ENCODE data around the gene TAGLN2.
A peak's percentile ranks its signal among the peaks of the same experiment; 100 is the strongest.
"Not testable (repeated sequence)": the region's sequence is repeated elsewhere in the genome, so short reads cannot be mapped to it uniquely, and the experiment has no call there.

Gene TAGLN2

DNA sequence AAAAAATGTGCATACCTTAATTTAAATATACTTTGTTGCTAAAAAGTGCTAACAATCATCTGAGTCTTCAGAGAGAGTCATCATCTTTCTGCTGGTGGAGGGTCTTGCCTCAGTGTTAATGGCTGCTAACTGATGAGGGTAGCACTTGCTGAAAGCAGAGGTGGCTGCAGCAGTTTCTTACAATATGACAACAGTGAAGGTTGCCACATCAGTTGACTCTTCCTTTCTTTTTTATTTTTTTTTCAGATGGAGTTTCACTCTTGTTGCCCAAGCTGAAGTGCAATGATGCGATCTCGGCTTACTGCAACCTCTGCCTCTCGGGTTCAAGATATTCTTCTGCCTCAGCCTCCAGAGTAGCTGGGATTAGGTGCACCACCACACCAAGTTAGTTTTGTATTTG, 22.8 kb downstream of the TAGLN2 start:
- no peak for DNase-seq (ENCODE audit: low spot score)

DNA sequence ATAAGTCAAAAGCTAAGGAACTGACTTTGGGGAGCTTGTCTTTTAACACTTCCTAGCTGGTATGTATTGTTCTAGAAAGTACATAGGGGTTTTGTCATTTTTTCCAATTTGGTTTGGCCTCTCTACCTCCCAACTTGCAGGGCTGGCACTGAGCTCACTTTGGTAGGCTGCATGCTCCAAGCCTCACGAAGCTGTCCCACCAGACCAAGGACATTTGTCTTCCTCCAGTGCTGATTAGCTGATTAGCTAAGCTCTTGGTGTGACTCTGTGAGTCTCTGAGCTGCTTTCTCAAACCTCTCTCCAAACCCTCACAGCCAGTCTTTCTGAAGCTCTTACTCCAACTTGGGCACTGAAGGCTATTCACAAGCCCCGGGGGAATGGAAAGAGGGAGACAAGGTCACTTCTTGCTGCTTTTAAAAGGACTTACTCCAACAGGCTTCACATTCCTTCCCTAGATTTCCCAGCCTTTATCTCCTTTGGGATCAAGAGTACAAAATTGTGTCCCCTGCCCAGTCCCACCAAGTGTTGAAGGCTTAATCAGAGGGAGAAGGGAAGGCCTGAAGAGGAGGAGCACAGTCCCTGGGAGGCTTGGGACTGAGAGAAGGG, 24.4 kb downstream of the TAGLN2 start:
- no peak for DNase-seq (ENCODE audit: low spot score)

DNA sequence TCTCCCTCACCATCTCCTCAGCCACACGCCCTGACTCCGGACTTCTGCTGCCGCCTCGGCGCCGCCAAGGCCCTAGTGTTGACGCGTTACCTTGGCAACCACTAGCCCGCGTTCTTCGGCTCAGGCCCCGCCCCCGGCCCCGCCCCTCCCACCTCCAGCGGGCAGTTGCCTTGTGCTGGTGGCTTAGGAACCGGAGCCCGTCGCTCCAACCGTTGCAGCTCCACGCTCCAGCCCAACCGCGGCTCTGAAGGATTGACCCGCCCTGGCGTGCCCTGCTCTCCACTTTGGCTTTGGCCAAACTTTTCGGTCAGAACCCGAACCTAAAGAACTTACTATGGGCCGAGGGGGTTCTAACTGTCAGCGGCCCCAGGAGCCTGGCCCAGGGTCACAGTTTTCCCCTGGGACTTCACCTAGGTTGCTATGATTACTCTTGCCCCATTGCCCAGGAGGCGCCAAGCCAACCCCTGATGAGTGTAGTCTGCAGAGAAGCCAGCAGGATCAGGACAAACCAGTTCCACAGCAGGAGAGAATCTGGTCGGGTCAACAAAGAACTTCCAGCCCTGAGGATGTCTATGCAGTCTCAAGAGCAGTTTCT, 25.1 kb downstream of the TAGLN2 start, which contains the start of gene CFAP45:
Gene CFAP45, minus strand, starts transcription at position 80 of the 595 bp plus-strand sequence. Its CDS starts 67 bp downstream, at position 13.
- DNase-seq (ENCODE audit: low spot score), result peak; percentile 86

DNA sequence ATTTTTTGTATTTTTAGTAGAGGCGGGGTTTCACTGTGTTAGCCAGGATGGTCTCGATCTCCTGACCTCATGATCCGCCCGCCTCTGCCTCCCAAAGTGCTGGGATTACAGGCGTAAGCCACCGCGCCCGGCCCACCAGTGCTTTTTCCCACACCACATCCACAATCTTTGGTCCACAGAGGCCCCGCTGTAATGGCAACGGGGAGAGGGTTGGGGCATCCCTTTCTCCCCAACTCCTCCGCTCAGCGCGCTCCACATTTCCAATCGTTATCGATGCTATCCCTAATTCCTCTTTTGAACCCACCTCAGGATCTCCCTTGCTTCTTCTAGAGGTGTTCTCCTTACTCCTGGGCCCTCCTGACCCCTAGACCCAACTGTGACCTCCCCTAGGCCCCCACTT, 25.7 kb downstream of the TAGLN2 start:
- not testable (repeated sequence) for DNase-seq (ENCODE audit: low spot score)

DNA sequence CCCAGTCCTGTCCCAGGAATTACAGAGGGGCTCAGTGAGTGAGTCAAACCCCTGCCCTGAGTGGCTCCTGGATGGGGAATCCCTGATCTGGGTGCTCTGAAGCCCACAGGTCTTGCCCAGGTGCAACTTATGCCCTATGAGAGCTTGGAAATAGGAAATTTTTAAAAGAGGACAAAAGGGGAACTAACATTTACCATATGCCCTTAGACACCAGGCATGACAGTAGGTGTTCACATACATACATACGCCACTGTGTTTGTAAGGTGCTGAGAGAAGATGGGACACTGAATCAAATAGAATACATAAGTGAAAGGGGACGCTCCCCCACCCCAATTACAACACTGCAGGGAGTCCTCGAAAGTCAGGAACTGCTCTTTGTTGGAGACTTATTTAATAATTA, 26.8 kb downstream of the TAGLN2 start:
- DNase-seq (ENCODE audit: low spot score), result no peak

DNA sequence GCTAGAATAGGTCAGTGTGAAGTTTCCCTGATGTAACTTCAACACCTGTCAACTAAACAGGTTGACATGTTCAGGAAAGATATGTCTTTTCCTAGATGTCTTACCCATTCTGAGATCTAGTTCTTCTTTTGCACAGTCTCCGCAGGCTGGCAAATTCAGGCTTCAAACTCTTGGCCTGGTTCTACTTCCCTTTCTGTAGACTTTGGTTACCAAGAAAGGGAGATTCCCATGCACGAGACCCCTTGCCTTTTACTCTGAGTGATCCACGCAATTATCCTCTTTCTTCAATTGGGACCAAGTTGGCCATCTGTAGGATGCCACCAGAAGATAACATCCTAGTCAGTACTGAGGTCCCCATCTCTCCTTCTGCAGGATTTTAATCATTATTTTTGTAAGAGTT, 27.3 kb downstream of the TAGLN2 start:
- DNase-seq (ENCODE audit: low spot score), result no peak

DNA sequence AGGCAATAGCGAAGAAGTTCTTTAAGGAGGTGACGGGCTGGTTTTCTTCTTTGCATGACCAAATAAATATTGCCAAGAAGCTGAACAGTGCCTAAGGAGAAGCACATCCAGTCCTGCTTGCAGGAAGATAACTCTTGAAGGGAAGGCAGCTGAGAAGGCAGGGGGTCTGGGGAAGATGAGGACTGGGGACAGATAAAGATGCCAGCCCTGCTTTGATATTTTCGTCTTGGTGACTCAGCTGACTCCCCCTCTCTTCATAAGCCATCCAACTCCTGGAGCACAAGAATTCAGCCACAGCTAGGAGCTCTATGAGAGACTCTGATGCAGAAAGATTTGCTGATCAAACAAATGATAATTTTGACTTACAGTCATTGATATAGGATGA, 28.8 kb downstream of the TAGLN2 start:
- DNase-seq (ENCODE audit: low spot score), result no peak

DNA sequence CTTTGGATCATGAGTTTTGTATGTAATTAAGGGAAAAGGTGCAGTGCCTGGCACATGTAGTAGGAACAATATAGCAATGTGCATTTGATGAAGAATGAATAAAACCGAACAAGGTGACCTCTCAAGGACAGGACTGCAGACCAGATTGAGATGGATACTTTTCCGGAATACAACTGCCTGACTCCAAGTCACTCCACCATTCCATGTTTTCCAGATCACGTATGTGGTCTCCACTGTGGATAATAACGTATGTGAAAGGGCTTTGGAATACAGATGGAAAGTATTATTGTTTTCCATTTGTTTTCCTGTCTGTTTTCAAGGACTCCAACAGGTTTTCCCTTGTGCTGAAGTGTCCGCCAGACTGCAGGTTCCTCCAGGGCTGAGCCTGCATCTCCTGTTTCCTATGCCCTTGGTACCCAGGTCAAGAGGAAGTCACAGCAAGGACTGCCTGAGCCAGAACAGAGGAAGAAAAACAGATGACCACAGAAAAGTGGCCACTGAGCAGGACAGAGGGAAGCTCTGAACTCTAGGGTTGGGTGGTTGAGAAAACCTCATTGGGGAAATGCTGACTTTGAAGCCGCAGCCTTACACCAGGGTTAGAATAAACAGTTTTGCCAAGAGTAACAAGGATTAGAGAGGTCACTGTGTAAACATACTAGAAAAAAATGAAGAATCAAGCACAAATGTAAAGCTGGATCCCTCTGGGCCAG, 29.3 kb downstream of the TAGLN2 start:
- no peak for DNase-seq (ENCODE audit: low spot score)

DNA sequence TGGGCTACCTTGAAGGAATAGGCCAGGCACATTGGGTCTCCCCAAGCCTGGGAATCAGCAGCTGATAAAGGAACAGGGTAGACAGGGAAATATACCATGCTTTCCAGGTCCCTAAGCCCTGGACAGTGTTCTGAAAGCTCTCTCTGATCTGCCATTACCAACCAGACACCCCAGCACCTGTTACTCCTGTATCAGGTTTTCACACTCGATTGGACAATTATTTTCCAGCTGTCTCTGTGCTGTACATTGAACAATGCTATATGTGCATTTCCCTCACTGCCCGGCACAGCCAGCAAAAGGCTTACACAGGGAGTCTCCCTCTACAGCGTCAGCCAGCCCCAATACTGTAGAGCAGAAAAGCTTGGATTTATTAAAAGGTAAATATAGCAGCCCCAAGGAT, 30.0 kb downstream of the TAGLN2 start:
- DNase-seq (ENCODE audit: low spot score), result no peak

DNA sequence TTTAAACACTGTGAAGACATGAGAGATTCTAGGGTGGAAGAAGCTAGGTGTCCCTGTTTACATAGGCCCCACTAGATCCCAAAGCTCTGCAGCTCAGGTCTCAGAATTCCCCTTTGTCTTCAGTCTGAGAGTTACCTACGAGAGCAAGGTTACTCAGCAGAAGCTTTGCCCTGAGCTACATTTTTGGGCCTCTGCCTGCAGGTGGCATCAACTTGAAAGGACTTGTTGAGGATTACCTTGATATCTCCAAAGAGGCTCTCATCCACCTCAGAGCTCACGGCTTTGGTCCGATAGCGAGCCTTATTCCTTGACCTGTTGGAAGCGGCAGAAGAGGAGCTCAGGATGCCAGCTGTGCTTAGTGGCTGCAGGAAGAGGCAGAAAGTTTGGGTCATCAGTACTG, 32.4 kb downstream of the TAGLN2 start:
- no peak for DNase-seq (ENCODE audit: low spot score)

DNA sequence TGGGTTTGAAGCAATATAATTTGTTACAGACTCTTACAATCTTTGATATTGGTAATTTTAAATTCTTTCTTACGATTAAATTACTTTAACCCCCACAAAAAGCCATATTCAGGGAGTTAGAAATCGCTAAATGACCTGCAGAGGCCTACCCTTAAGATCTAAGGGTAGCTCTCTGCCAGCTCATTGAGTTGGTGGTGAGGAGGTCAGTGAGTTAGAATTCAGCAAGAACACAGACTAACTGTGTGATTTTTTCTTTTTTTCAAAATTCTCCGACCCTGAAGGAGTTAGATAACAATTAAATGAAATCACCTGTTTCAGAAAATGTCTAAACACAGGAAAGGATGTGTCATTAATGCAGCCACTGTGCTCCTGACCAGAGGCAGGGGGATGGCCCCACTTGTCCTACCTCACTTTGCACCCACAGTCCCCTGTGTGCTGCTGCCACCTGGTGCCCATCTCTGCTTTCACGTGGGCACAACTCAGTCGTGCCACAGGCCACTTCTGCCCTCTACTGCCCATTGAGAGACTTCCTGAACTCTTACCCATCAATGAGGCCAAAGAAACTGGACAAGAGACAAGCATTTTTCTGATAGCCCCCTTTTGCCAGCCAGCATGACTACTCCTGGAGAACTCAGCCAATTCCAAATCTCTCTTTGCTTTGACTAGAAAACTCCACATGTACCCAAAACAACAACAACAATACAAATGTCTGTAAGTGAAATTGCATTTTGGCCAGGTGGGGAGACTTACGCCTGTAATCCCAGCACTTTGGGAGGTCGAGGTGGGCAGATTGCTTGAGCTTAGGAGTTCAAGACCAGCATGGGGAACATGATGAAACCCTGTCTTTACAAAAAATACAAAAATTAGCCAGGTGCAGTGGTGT, 33.8 kb downstream of the TAGLN2 start:
- peak; percentile 79 for DNase-seq (ENCODE audit: low spot score)

DNA sequence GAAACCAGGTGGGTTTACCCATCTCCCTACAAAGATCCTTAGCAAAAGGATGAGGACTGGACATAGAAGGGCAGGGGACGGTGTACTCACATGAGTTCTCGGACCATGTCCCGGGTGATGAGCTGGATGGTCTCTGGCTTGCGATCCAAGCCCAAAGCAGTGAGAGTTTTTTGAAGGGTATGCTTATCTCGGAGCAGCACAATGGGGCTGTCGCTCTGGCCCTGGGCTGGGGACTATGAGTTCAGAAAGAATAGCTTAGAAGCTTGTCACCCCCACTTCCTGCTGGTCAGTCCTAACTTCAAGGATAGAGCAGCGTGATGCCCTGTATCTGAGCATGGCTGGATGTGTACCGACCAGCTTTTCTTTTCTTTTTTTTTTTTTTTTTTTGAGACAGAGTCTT, 34.9 kb downstream of the TAGLN2 start:
- DNase-seq (ENCODE audit: low spot score), result no peak

DNA sequence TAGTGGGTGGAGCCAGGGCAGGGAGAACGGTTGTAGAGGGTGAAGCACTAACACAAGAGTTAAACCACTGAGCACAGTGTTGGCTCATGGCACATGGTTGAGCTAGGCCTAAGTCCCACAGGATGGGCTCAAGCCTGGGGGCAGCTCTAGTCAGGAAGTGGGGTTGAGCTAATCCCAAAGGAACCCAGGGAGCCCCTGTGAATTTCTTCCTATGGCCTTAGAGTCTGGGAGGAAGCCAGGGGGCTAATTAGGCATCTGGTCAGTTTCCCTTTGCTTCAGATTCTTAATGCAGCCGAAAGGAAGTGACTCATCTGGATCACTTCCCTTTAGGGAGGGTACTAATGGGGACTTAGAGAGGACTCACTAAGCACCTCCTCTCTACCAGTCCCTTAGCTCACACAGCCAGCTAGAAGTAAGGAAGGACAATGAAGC, 35.5 kb downstream of the TAGLN2 start:
- DNase-seq (ENCODE audit: low spot score), result no peak

DNA sequence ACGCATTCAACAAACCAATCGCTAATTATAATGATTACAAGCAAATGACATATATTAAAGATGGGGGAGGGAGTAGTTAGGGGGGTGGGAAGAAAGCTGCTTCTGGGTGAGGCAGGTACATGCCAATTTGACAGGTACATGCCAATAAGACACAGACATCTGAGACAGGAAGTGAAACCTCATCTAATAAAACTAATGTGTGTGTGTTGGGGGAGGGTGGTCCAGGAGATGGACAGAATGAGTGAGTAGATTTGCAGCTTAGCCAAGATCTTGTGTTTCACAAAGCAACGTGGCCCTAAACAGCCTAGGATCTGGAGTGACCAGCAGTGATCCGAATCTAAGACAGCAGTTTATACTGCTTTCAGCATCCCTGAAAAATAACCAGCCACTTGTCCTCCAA, 36.1 kb downstream of the TAGLN2 start:
- no peak for DNase-seq (ENCODE audit: low spot score)

DNA sequence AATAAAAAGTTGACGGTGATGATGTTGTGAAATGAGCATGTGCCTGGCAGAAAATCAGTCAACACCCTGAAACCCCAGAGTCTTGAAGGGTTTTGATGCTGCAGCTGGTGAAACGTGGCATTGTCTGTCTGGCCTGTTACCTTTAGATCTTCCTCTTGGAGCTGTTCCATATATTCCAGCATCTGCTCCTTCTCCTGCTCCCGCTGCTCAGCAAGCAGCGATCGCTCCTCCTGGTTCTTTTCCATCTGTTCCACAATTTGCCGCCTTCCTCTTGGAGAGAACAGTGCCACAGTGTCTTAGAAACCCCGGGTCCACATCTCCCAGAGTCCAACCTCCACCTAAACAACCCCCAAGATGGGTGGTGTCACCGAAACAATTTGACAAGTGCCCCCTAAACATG, 41.0 kb downstream of the TAGLN2 start:
- DNase-seq (ENCODE audit: low spot score), result no peak

DNA sequence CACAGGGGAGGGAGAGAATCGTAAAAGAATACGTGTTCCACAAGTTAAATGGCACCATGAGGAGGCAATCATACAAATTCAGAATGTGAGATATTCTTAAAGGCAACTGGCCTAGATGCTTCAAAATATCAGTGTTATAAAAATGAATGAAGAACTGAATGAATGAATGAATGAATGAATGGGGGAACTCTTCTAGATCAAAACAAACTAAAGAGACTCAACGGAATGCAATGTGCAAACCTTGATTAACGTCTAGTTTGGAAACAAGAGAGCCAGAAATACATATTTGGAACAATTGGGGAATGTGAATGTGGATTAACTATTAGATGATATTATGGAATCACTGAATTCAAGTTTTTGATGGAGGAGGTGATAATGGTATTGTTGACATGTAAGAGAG, 42.2 kb downstream of the TAGLN2 start:
- DNase-seq (ENCODE audit: low spot score), result no peak

DNA sequence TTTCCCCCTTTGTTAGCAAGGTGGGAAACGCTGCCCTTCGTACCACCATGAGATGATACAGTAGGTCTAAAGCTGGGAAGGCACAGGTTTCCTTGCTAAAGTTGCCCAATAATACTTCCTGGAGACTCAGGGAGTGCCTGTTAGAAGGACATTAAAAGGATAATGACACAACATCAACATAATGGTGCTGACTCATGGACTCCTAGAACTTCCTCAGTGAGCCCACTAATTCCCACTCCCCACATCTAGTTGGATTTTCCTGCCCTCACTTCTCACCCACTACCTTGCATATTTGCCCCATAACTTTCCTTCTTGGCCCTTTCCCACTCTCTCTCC, 42.8 kb downstream of the TAGLN2 start:
- DNase-seq (ENCODE audit: low spot score), result no peak

DNA sequence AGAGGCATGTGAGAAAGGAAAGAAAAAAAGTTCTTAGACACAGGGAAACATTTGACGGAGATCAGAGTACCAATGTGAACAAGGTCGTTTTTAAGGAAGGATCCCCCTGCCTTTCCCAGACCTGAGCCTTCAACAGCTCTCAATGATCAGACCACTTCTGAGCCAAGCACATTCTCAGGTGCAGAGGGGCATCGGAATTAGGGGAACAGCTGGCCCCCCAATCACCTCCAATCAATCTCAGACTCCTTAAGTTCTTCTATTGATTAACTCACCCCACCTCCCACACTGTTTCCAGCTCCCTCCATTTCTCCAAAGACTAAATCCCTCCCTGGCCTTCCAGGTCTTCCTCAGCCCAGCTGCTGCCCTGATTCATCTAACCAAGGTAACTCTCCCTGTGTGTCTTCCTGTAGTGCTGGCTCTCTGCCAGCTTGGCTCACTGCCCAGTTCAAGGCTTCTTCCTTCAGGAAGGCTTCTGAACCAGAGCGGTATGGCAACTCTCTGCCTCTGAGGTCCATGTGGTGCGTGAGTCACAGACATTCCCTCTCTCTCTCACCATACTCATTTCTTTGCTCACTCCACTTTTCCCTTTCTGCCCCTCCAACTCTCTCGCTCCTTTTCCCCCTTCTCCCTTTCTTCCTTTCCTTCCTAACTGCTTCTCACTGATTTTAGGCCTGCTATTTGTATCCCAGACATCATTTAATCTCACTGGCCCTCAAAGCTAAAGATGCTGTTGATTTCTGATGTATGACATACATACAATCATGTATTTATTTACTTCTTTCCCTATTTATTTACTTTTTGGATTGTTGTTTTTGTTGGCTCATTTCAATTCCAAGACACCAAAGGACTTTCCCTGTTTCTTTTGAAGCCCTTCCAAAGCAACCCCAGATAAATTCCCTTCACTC, 43.4 kb downstream of the TAGLN2 start:
- DNase-seq (ENCODE audit: low spot score), result peak; percentile 81

DNA sequence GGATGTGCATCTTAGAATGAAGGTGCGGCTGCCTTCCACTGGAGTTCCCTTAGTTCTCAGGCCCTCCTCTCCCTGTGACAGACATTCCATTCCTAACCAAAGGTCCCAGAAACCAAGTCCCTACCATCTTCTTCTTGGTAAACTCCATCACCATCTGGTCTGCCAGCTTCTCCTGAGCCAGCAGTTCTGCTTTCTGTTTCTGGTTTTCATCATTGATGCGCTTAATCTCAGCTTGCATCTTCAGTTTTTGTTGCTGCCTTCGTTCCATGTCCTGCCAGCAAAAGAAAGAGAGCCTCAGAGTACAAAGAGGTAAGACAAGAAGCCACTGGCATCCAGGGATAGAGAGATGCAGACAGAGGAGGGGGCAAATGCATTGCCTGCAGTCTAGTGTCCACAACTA, 44.9 kb downstream of the TAGLN2 start:
- DNase-seq (ENCODE audit: low spot score), result peak; percentile 79

DNA sequence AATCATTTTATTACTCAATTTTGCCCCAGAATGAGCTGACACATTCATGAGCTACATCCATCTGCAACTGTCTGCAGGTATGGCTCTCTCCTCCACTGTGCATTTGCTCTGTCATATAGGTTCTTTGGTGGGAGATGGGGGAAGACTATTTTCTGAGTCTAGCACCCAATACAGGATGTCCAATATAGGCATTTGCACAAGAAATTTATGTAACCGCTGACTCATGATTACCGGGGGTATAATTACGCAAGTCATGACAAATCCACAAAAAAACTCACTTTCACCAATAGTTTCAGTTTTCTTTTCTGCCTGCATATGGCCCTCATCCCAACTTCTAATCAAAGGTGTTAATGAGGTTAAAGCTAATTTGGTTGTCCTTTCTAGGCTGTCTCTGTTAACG, 45.3 kb downstream of the TAGLN2 start:
- DNase-seq (ENCODE audit: low spot score), result no peak

DNA sequence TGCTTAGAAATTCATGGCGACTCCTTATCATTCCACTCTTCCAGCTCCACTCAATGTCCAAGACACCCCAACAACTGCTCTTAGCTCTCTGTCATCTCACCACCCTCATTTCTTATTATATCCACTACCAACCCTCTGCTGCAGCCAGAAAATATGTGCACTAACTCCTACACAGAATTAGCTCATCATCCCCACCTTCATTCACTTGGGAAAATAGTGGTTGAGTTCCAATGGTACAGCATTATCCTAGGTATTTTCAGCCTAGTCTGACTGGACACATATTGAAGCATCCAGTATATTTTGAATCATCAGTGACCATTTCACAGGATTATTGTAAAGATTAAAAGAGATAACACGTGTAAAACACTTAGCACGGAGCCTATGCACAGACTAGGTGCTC, 46.2 kb downstream of the TAGLN2 start:
- no peak for DNase-seq (ENCODE audit: low spot score)
